Gastroesophageal sphincter (tissue), 3 donors: ENCODE data around the gene LRBA.

ENCODE experiments used
- POLR2A ChIP-seq, 2 donors: fragments of 450-650 bp; IDR thresholded peaks; one replicate each; pipeline ENCODE4 v1.6.1; 2017; ENCODE audit warnings: antibody characterized with exemption in 2 of 2, mild to moderate bottlenecking in 2 of 2, moderate library complexity in 1 of 2
- TF ChIP-seq, protein P1 (sequence below), 4 experiments: fragments of 200-600 bp in 2 of 4; fragments of 450-650 bp in 2 of 4; sonication (generic) in 1 of 4; IDR thresholded peaks; one replicate each; pipeline ENCODE4 v1.5.1; 2017 to 2019; ENCODE audit warnings: antibody characterized with exemption in 4 of 4, mild to moderate bottlenecking in 2 of 4, moderate library complexity in 2 of 4

- TF ChIP-seq POLR2A (IDR thresholded peaks at IDR 0.05), result no peak
- TF ChIP-seq, protein P1, sequence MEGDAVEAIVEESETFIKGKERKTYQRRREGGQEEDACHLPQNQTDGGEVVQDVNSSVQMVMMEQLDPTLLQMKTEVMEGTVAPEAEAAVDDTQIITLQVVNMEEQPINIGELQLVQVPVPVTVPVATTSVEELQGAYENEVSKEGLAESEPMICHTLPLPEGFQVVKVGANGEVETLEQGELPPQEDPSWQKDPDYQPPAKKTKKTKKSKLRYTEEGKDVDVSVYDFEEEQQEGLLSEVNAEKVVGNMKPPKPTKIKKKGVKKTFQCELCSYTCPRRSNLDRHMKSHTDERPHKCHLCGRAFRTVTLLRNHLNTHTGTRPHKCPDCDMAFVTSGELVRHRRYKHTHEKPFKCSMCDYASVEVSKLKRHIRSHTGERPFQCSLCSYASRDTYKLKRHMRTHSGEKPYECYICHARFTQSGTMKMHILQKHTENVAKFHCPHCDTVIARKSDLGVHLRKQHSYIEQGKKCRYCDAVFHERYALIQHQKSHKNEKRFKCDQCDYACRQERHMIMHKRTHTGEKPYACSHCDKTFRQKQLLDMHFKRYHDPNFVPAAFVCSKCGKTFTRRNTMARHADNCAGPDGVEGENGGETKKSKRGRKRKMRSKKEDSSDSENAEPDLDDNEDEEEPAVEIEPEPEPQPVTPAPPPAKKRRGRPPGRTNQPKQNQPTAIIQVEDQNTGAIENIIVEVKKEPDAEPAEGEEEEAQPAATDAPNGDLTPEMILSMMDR (IDR thresholded peaks at IDR 0.05), result no peak
Observed at GRCh38 chr4:150543042-150543441, 472.0 kb downstream of the LRBA start.
